Type B pancreatic cell (in vitro differentiated cells): ENCODE measurements around the gene IL17C. TPM values are rescaled to one million over a fixed set of nuclear protein-coding genes. Genes with fewer than 3 reads are reported as not detected.

ENCODE experiments used
- DNase-seq: peaks from one replicate; pipeline ENCODE4 v3.0.0; 2021; ENCODE audit warnings: mixed read lengths; ENCODE audit not compliant: unreplicated experiment; ENCODE audit errors: extremely low spot score
- H3K27ac Mint-ChIP-seq: 2 replicates; pipeline ENCODE4 v1.8.0; 2021; ENCODE audit warnings: mild to moderate bottlenecking, mixed read lengths
- H3K27me3 Mint-ChIP-seq: 2 replicates; pipeline ENCODE4 v1.8.0; 2021; ENCODE audit warnings: mixed read lengths
- H3K36me3 Mint-ChIP-seq: 2 replicates; pipeline ENCODE4 v1.8.0; 2021; ENCODE audit warnings: mixed read lengths
- H3K4me1 Mint-ChIP-seq: one replicate; pipeline ENCODE4 v1.8.0; 2021; ENCODE audit warnings: mixed read lengths; ENCODE audit not compliant: unreplicated experiment
- H3K4me3 Mint-ChIP-seq: 2 replicates; pipeline ENCODE4 v1.8.0; 2021; ENCODE audit warnings: mild to moderate bottlenecking, mixed read lengths
- H3K9me3 Mint-ChIP-seq: 2 replicates; pipeline ENCODE4 v1.8.0; 2021; ENCODE audit warnings: mixed read lengths
- total RNA-seq: library from RNA; stranded (reverse); gene quantifications from 2 replicates; pipeline ENCODE4 v1.2.1, GENCODE V29; 2021; ENCODE audit warnings: low replicate concordance
- TF ChIP-seq, protein P1 (sequence below): fragments of 200-600 bp; sonication (generic); conservative IDR thresholded peaks from 2 replicates; pipeline ENCODE4 v1.5.0; 2021; ENCODE audit warnings: antibody characterized with exemption, mild to moderate bottlenecking

Gene IL17C
- total RNA-seq, 1 donor from 2014 or later: 0.39 TPM

- H3K9me3 Mint-ChIP-seq: no peaks in the 10 kb centered on the region
- no peaks in the 10 kb centered on the region for H3K36me3 Mint-ChIP-seq
- H3K27me3 Mint-ChIP-seq: no peaks in the 10 kb centered on the region
- DNase-seq: no peak
- no peak overlapping the region for H3K27ac Mint-ChIP-seq
- no peak overlapping the region for H3K4me3 Mint-ChIP-seq
- H3K4me1 Mint-ChIP-seq: no peaks in the 10 kb centered on the region
- TF ChIP-seq, protein P1, sequence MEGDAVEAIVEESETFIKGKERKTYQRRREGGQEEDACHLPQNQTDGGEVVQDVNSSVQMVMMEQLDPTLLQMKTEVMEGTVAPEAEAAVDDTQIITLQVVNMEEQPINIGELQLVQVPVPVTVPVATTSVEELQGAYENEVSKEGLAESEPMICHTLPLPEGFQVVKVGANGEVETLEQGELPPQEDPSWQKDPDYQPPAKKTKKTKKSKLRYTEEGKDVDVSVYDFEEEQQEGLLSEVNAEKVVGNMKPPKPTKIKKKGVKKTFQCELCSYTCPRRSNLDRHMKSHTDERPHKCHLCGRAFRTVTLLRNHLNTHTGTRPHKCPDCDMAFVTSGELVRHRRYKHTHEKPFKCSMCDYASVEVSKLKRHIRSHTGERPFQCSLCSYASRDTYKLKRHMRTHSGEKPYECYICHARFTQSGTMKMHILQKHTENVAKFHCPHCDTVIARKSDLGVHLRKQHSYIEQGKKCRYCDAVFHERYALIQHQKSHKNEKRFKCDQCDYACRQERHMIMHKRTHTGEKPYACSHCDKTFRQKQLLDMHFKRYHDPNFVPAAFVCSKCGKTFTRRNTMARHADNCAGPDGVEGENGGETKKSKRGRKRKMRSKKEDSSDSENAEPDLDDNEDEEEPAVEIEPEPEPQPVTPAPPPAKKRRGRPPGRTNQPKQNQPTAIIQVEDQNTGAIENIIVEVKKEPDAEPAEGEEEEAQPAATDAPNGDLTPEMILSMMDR: no peak
These were observed 10.6 kb upstream of the IL17C start for GRCh38 chr16:88627531-88628411.

- Mint-ChIP-seq H3K27ac (no peak overlapping the region), H3K27me3 (no peaks in the 10 kb centered on the region), H3K9me3 (no peaks in the 10 kb centered on the region), H3K4me1 (no peaks in the 10 kb centered on the region), H3K4me3 (no peak overlapping the region), H3K36me3 (no peaks in the 10 kb centered on the region)
- no peak for DNase-seq
- TF ChIP-seq, protein P1: peak; percentile 68
These were observed 9.8 kb upstream of the IL17C start for GRCh38 chr16:88628512-88628974.

GRCh38 chr16:88629835-88630234, 8.5 kb upstream of the IL17C start:
- no peaks in the 10 kb centered on the region for H3K27me3 Mint-ChIP-seq
- H3K36me3 Mint-ChIP-seq: no peaks in the 10 kb centered on the region
- no peaks in the 10 kb centered on the region for H3K4me1 Mint-ChIP-seq
- H3K27ac Mint-ChIP-seq: no peak overlapping the region
- DNase-seq: no peak
- H3K4me3 Mint-ChIP-seq: no peak overlapping the region
- TF ChIP-seq, protein P1: no peak
- H3K9me3 Mint-ChIP-seq: no peaks in the 10 kb centered on the region

DNA sequence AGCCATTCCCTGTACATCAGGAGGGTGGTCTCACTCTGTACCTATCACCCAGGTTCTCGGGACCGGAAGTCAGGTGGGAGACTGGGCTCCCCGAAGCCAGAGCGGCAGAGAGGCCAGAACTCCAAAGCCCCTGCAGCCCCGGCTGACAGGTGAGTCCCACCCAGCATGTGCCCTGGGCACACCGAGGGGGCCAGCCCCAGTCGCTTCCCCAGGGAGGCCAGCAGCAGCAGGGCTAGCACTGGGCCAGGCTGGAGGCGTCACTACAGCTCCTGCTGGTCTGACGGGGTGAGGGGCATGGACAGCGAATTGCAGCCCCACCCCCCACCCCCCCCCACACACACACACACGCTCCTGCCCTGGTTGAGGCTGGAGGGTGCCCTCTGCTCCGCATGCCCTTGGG, 7.9 kb upstream of the IL17C start:
- Mint-ChIP-seq H3K36me3 (no peaks in the 10 kb centered on the region), H3K9me3 (no peaks in the 10 kb centered on the region), H3K4me3 (no peak overlapping the region), H3K27me3 (peaks cover 4% of the 10 kb centered on the region), H3K4me1 (no peaks in the 10 kb centered on the region), H3K27ac (no peak overlapping the region)
- TF ChIP-seq, protein P1: no peak
- no peak for DNase-seq

DNA sequence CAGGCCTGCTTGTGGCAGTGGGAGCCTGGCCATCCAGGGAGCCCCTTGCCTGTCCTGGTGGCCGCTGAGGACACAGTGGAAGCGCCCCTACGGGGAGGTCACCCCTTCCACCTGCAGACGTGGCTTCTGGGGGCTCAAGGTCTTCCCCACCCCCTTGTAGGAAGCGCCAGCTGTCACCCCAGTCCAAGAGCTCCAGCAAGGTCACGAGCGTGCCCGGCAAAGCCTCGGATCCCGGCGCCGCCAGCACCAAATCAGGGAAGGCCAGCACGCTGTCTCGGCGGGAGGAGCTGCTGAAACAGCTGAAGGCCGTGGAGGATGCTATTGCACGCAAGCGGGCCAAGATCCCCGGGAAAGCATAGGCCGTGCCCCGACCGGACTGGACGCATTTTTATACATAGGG, 7.4 kb upstream of the IL17C start:
- TF ChIP-seq, protein P1: no peak
- H3K27ac Mint-ChIP-seq: no peak overlapping the region
- H3K4me3 Mint-ChIP-seq: no peak overlapping the region
- DNase-seq: no peak
- no peaks in the 10 kb centered on the region for H3K9me3 Mint-ChIP-seq
- no peaks in the 10 kb centered on the region for H3K36me3 Mint-ChIP-seq
- no peaks in the 10 kb centered on the region for H3K4me1 Mint-ChIP-seq
- peaks cover 4% of the 10 kb centered on the region for H3K27me3 Mint-ChIP-seq
